Measurements from ENCODE around the gene RAB41.
"Not testable (repeated sequence)": the region's sequence is repeated elsewhere in the genome, so short reads cannot be mapped to it uniquely, and the experiment has no call there.

Gene RAB41

GRCh38 chrX:70281951-70282350 lies at the start of gene RAB41:
TSS of gene RAB41 (plus strand) at chrX:70282172. CDS start at chrX:70282218, 46 bp downstream.
- no peak for DNase-seq

DNA sequence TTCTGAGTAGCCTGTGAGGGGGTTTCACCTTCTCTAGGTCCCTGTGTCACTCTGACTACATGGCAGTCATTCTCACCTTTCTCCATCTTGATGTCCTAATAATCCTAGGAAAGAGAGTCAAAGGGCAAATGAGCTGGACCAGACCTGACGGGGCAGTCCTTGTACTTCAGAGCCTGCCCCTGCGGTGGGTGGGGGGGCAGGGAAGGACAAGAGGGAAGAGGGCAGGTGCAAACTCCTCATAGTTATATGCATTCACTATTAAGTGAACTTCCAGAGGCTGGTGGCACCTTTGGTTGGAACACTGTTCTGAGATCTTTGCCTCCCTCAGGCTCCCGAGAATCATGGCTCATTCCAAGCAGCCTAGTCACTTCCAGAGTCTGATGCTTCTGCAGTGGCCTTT lies 47.6 kb upstream of the RAB41 start, which contains the start of gene AWAT1:
Gene AWAT1 (plus strand): TSS at position 301 of the 400 bp plus-strand sequence. CDS start 41 bp downstream, at position 342.
- no peak for DNase-seq

DNA sequence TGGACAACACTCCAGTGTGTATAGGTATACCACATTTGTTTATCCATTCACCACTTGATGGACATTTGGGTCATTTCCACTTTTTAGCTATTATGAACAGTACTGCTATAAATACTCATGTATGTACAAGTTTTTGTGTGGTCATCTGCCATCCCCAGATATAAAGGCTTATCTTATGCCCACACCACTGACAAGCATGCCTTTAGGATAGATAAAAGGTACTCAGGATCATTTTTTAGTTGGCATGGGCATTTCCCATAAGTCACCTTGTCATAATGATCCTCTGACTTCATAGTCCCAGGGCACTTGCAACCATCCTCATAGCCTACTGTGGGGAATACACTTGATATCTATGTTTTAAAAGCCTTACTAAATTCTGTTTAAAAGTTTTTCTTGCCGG lies 41.2 kb upstream of the RAB41 start:
- DNase-seq: no peak

- no peak for DNase-seq
Observed at GRCh38 chrX:70241501-70241900, 40.5 kb upstream of the RAB41 start.

- not testable (repeated sequence) for DNase-seq
Observed at GRCh38 chrX:70243601-70244000, 38.4 kb upstream of the RAB41 start.

GRCh38 chrX:70244881-70245280 lies 37.1 kb upstream of the RAB41 start:
- DNase-seq: no peak

GRCh38 chrX:70247252-70247651 lies 34.7 kb upstream of the RAB41 start:
- DNase-seq: no peak

DNA sequence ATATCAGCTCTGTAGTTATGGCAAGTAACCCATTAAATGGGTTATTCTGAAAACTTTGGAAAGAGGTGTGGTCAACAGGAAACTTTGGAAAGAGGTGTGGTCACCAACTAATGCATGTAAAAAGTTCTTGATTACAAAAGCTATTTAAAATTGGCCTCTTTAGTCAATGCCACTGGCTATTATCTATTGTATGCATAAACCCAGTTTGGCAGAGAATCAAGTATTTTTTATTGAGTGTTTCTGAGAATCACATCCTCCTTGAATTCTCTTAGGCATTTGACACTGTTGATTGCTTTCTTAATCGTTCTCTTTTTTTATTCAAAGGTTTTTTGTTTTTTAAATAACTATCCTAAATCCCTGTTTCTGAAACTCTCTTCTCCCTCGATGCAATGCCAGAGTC lies 29.5 kb upstream of the RAB41 start:
- no peak for DNase-seq

DNA sequence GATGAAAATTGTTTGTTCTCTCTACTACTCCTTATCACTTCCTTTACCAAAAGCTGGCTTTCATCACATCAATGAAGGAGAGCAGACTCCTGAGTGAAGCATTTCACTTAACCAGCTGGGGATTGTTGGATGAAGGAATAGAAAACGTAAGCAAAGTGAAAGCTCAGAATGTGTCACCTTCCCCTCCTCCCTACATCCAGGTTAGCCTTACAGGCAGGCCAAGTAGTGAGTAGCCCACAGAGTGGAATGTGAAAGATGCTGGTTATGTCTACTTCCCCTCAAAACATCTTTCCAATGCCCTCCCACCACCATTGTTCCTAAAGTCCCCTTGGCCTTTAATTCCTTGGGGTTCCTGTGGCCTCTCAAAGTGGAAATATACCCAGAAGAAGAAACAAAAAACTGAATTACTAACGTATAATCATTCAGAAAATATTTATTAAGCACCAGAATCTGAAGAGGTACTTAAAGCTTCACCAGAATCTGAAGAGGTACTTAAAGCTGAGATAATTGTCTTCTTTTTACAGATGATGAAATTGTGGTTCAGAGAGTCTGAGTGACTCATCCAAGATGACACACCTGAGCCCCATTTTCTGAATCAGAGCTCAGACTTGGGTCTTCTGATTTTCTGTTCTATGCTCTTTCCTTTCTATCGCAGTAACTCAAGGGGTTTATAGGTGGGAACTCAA lies 28.5 kb upstream of the RAB41 start:
- DNase-seq: no peak

DNA sequence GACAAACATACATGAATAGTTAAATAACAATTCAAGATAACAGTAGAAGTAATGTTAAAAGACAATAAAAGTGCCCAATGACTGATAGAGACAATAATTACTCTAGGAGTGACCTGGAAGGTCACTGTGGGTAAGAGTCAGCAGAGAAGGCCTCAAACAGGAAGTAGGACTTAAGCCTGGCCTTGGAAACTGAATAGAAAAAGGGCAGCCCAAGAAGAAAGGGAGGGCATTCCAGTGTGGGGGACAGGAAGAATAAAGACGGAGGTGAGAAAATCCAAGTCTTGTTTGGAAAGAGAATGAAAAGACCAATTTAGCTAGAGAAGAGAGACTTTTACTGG lies 27.9 kb upstream of the RAB41 start:
- no peak for DNase-seq

DNA sequence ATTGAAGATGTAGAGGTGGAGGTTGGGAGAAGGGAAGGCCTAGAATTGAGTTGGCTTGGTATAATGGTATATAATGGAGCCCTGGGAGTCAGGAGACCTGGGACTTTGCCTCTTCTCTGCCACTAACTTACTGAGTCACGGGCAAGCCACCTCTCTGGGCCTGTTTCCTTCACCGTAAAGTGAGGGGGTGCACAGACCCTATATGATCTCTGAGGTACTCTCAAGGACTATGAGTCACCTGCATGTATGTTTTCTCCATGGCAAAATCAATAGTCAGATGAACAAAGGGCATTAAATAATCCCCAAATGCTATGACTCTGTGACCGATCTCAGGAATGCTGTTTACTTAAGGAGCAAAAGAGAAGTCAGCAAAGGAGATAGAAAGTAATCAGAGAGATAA lies 27.1 kb upstream of the RAB41 start:
- DNase-seq: no peak

- no peak for DNase-seq
Observed at GRCh38 chrX:70255452-70255851, 26.5 kb upstream of the RAB41 start.

- DNase-seq: no peak
Observed at GRCh38 chrX:70257423-70258288, 24.3 kb upstream of the RAB41 start.

DNA sequence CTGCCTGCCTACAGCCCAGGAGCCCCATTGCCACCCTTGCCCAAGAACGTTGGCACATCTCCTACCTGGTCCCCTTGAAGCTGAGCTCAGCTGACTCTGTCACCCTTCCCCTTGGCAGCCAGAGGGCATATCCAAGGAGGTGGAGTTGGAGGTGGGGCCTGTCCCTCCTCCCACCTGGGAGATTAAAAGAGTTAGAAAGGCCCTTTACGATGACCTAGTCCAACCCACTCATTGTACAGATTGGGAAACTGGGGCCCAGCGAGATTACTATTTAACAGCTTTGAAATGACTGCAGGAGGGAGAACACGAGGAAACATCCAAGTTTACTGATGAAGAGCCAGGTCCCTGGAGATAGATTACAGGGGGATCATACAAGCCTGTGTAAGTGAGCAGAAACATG lies 21.9 kb upstream of the RAB41 start, which contains the start of gene P2RY4:
Gene P2RY4 (minus strand): TSS at position 101 of the 400 bp plus-strand sequence. CDS start 580 bp downstream, outside the sequence.
- DNase-seq: no peak

- peak; percentile 22 for DNase-seq
Observed at GRCh38 chrX:70262952-70263567, 18.9 kb upstream of the RAB41 start.

DNA sequence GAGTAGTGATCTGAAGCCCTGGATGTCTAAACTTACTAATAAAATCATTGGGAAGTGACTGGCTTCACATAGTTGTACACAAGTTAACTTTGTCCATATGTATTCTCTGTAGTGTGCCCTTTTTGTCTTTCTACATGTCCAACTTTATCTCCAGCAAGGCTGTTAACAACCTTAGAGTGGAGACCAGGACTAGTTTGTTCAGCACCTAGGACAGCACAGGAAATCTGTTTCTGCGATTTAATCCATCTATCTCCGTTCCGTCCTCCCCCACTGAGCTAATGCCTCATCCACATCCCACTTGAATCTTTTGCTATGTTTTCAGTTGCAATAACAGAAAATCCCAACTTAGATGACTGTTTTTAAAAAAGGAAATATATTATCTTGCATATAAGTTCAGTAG lies 17.2 kb upstream of the RAB41 start:
- DNase-seq: no peak

GRCh38 chrX:70268034-70268433 lies 13.9 kb upstream of the RAB41 start, which contains the start of gene ARR3:
TSS of gene ARR3 (plus strand) at chrX:70268334. CDS start at chrX:70269386, 1,052 bp downstream.
- DNase-seq: no peak

GRCh38 chrX:70274029-70274428 lies 7.9 kb upstream of the RAB41 start:
- not testable (repeated sequence) for DNase-seq

DNA sequence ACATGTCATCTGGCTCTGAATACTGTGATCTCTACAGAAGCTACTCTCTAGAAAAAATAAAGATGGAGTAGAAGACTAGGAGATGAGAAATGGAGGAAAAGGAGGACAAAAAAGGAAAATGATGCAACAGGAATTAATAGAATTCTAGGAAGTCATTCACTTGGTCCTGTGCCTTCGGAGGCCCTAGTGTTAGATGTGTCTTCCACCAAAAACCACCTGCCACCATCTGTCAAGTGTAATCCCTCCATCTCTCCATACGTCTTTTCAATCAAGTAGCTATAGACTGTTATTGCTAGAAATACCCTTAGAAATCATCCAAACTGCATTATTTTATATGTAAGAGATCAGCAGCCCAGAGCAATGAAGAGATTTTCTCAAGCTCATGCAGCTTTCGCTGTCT lies 2.9 kb upstream of the RAB41 start:
- no peak for DNase-seq

GRCh38 chrX:70280573-70280972 lies 1.4 kb upstream of the RAB41 start:
- DNase-seq: no peak

- no peak for DNase-seq
Observed at GRCh38 chrX:70289168-70289792, 7.3 kb downstream of the RAB41 start.

DNA sequence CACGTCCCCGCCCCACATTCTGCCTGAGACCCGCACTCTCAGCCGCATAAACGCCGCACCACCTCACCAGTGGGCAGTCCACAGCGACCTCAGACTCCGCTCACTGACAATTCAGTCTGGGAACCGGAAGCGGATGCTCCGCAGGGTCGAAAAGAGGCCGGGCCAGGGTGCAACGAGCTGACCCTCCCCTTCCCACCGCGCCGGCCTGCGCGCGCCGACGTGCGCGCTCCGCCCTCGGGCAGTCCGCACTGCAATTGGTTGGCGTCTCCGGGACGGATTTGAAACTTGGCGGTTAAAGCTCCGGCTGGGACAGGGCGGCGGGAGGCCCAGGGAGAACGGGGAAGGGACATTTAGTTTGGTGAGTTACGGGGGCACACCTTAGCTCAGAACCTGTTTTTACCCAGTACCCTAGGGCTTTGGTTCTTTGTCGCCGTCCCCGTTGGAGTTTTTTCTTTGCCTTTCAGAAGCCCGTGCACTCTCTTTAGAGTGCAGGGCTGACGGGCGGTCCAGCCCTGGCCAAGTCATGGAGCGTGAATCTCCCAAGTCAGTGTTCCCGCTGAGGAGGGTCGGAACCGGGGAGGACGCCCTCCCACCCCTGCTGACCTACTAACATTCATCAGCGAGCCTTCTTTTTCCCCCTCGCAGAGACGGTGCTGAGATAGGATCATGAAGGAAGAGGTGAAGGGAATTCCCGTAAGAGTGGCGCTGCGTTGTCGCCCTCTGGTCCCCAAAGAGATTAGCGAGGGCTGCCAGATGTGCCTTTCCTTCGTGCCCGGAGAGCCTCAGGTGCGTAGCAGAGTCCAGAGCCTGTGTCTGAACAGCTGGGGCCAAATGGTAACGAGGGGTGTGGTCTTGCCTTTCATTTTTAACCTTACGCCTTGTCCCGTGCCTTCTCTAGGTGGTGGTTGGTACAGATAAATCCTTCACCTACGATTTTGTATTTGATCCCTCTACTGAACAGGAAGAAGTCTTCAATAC lies 8.1 kb downstream of the RAB41 start, which contains the start of the genes KIF4A and PDZD11:
Gene KIF4A (plus strand): TSS at position 312 of the 978 bp plus-strand sequence. CDS start 355 bp downstream, at position 667.
Gene PDZD11 (minus strand): TSS at position 135 of the 978 bp plus-strand sequence. CDS start 586 bp downstream, outside the sequence.
- peak; percentile 65 for DNase-seq

All from NCI-H748 treated with DMSO at 0.1 percent for 48 hours (cell line).